Activated T-helper 1 cell treated with anti-CD3 and anti-CD28 coated beads, Interleukin-12 subunit alpha, Interleukin-12 subunit beta, Interleukin-2, Interleukin-4 antibody, amounts not matched to agents 30 ng/mL and 10 ng/mL and 1 ng/mL, durations not matched to agents 14 hours and 24 hours and 36 hours (primary cell): ENCODE data around the gene PCNX2. TPM values are rescaled to one million over a fixed set of nuclear protein-coding genes. Genes with fewer than 3 reads are reported as not detected.

Experiments
- DNase-seq: peaks from one replicate; pipeline ENCODE4 v3.0.0; 2021; ENCODE audit warnings: low spot score
- H3K27ac Mint-ChIP-seq: one replicate; pipeline ENCODE4 v1.8.0; 2021; ENCODE audit warnings: mild to moderate bottlenecking, mixed read lengths
- H3K27me3 Mint-ChIP-seq: one replicate; pipeline ENCODE4 v1.8.0; 2022; ENCODE audit warnings: mild to moderate bottlenecking, moderate library complexity, mixed read lengths; ENCODE audit not compliant: insufficient read depth
- H3K36me3 Mint-ChIP-seq: one replicate; pipeline ENCODE4 v1.8.0; 2021; ENCODE audit warnings: low read depth, mixed read lengths
- H3K4me1 Mint-ChIP-seq: one replicate; pipeline ENCODE4 v1.8.0; 2021; ENCODE audit warnings: low read depth, mixed read lengths
- H3K4me3 Mint-ChIP-seq: one replicate; pipeline ENCODE4 v1.8.0; 2021; ENCODE audit warnings: mild to moderate bottlenecking, moderate library complexity, mixed read lengths
- H3K9me3 Mint-ChIP-seq: one replicate; pipeline ENCODE4 v1.8.0; 2021; ENCODE audit warnings: mixed read lengths
- intact Hi-C: fragments of 100-400 bp; cut with micrococcal nuclease; formaldehyde crosslinking; loops from one replicate; pipeline ENCODE4 v1.15.1; 2024
- total RNA-seq: library from RNA; stranded (reverse); gene quantifications from 2 replicates; pipeline ENCODE4 v1.2.3, GENCODE V29; 2022

Gene PCNX2
- total RNA-seq, 1 donor from 2014 or later, result 33.7 TPM

GRCh38 chr1:233328142-233328921 is 32.8 kb upstream of the PCNX2 start:
- intact Hi-C loops, result no loop called here
- no peaks in the 10 kb centered on the region for H3K36me3 Mint-ChIP-seq
- peaks cover 33% of the 10 kb centered on the region for H3K27me3 Mint-ChIP-seq
- H3K27ac Mint-ChIP-seq, result no peak overlapping the region
- peaks cover 11% of the 10 kb centered on the region for H3K4me1 Mint-ChIP-seq
- peak overlapping the region; percentile 75 for H3K4me3 Mint-ChIP-seq
- no peaks in the 10 kb centered on the region for H3K9me3 Mint-ChIP-seq
- peak; percentile 3 for DNase-seq

- peaks cover 11% of the 10 kb centered on the region for H3K4me1 Mint-ChIP-seq
- intact Hi-C loops, result loop anchor here (1.0 to 2.0 kb wide), 4 partner anchors 23 to 79 kb away; partner anchors contain the start of gene PCNX2
- H3K36me3 Mint-ChIP-seq, result no peaks in the 10 kb centered on the region
- H3K4me3 Mint-ChIP-seq, result peak within 1 kb of the TSS; percentile 81
- H3K27me3 Mint-ChIP-seq, result peaks cover 36% of the 10 kb centered on the region
- no peak for DNase-seq
- no peaks in the 10 kb centered on the region for H3K9me3 Mint-ChIP-seq
- H3K27ac Mint-ChIP-seq, result peak within 1 kb of the TSS; percentile 47
Observed at GRCh38 chr1:233327651-233328141, 32.2 kb upstream of the PCNX2 start, which contains the start of gene MAP3K21. Gene MAP3K21 (plus strand): TSS chr1:233327724. CDS start chr1:233328029, 305 bp downstream.

GRCh38 chr1:233326811-233327650 is 31.5 kb upstream of the PCNX2 start:
- H3K27ac Mint-ChIP-seq, result peak overlapping the region; percentile 47
- intact Hi-C loops, result loop anchor here (1.0 to 2.0 kb wide), 4 partner anchors 23 to 80 kb away; partner anchors contain the start of gene PCNX2
- H3K4me3 Mint-ChIP-seq, result peak overlapping the region; percentile 81
- peaks cover 35% of the 10 kb centered on the region for H3K27me3 Mint-ChIP-seq
- no peaks in the 10 kb centered on the region for H3K9me3 Mint-ChIP-seq
- H3K36me3 Mint-ChIP-seq, result no peaks in the 10 kb centered on the region
- H3K4me1 Mint-ChIP-seq, result peaks cover 11% of the 10 kb centered on the region
- DNase-seq, result peak; percentile 70

- no peaks in the 10 kb centered on the region for H3K9me3 Mint-ChIP-seq
- H3K27ac Mint-ChIP-seq, result no peak overlapping the region
- H3K4me1 Mint-ChIP-seq, result peaks cover 11% of the 10 kb centered on the region
- no peak overlapping the region for H3K4me3 Mint-ChIP-seq
- H3K36me3 Mint-ChIP-seq, result no peaks in the 10 kb centered on the region
- H3K27me3 Mint-ChIP-seq, result peaks cover 35% of the 10 kb centered on the region
- intact Hi-C loops, result loop anchor here (2.0 kb wide), 3 partner anchors 32 to 80 kb away; partner anchors contain the start of gene PCNX2
- DNase-seq, result no peak
Observed at GRCh38 chr1:233326319-233326718, 30.8 kb upstream of the PCNX2 start.

GRCh38 chr1:233323718-233324117 is 28.2 kb upstream of the PCNX2 start:
- H3K36me3 Mint-ChIP-seq, result no peaks in the 10 kb centered on the region
- intact Hi-C loops, result no loop called here
- no peaks in the 10 kb centered on the region for H3K9me3 Mint-ChIP-seq
- peaks cover 37% of the 10 kb centered on the region for H3K27me3 Mint-ChIP-seq
- no peak overlapping the region for H3K4me3 Mint-ChIP-seq
- H3K4me1 Mint-ChIP-seq, result peaks cover 5% of the 10 kb centered on the region
- H3K27ac Mint-ChIP-seq, result no peak overlapping the region
- DNase-seq, result no peak

- H3K4me3 Mint-ChIP-seq, result no peak overlapping the region
- no peaks in the 10 kb centered on the region for H3K36me3 Mint-ChIP-seq
- no peak for DNase-seq
- no peaks in the 10 kb centered on the region for H3K9me3 Mint-ChIP-seq
- H3K27me3 Mint-ChIP-seq, result peaks cover 43% of the 10 kb centered on the region
- no peaks in the 10 kb centered on the region for H3K4me1 Mint-ChIP-seq
- H3K27ac Mint-ChIP-seq, result no peak overlapping the region
- intact Hi-C loops, result no loop called here
Observed at GRCh38 chr1:233320023-233320422, 24.5 kb upstream of the PCNX2 start.

- H3K36me3 Mint-ChIP-seq, result no peaks in the 10 kb centered on the region
- H3K27me3 Mint-ChIP-seq, result peaks cover 46% of the 10 kb centered on the region
- no peaks in the 10 kb centered on the region for H3K9me3 Mint-ChIP-seq
Observed at GRCh38 chr1:233319272-233319671, 23.7 kb upstream of the PCNX2 start.

GRCh38 chr1:233316473-233316872 is 20.9 kb upstream of the PCNX2 start:
- Mint-ChIP-seq H3K27ac (no peak overlapping the region), H3K9me3 (no peaks in the 10 kb centered on the region), H3K4me3 (no peak overlapping the region), H3K27me3 (peaks cover 48% of the 10 kb centered on the region), H3K36me3 (no peaks in the 10 kb centered on the region), H3K4me1 (no peaks in the 10 kb centered on the region)
- intact Hi-C loops, result no loop called here
- DNase-seq, result no peak

More at GRCh38 chr1:233319272-233319671, 23.7 kb upstream of the PCNX2 start:
- DNase-seq, result no peak
- H3K4me1 Mint-ChIP-seq, result no peaks in the 10 kb centered on the region
- intact Hi-C loops, result no loop called here
- H3K27ac Mint-ChIP-seq, result no peak overlapping the region
- H3K4me3 Mint-ChIP-seq, result no peak overlapping the region

GRCh38 chr1:233315718-233316301 is 20.3 kb upstream of the PCNX2 start:
- Mint-ChIP-seq H3K27me3 (peaks cover 48% of the 10 kb centered on the region), H3K4me3 (no peak overlapping the region), H3K4me1 (no peaks in the 10 kb centered on the region), H3K27ac (no peak overlapping the region), H3K36me3 (no peaks in the 10 kb centered on the region), H3K9me3 (no peaks in the 10 kb centered on the region)
- intact Hi-C loops, result no loop called here
- DNase-seq, result no peak

GRCh38 chr1:233313434-233314155 is 18.1 kb upstream of the PCNX2 start:
- Mint-ChIP-seq H3K4me3 (no peak overlapping the region), H3K36me3 (no peaks in the 10 kb centered on the region), H3K4me1 (no peaks in the 10 kb centered on the region), H3K27me3 (peaks cover 36% of the 10 kb centered on the region), H3K9me3 (no peaks in the 10 kb centered on the region), H3K27ac (no peak overlapping the region)
- intact Hi-C loops, result no loop called here
- DNase-seq, result no peak

GRCh38 chr1:233304489-233305102 is 9.1 kb upstream of the PCNX2 start:
- intact Hi-C loops, result loop anchor here (1.0 to 5.0 kb wide), 6 partner anchors 23 to 762 kb away; partner anchors contain the start of gene MAP3K21
- H3K27me3 Mint-ChIP-seq, result peaks cover 35% of the 10 kb centered on the region

More at GRCh38 chr1:233304489-233305102, 9.1 kb upstream of the PCNX2 start:
- H3K4me3 Mint-ChIP-seq, result no peak overlapping the region
- no peaks in the 10 kb centered on the region for H3K9me3 Mint-ChIP-seq
- H3K27ac Mint-ChIP-seq, result no peak overlapping the region
- no peaks in the 10 kb centered on the region for H3K4me1 Mint-ChIP-seq
- no peaks in the 10 kb centered on the region for H3K36me3 Mint-ChIP-seq
- no peak for DNase-seq
